HepG2 (cell line): Measurements from ENCODE around the gene TSEN34. TPM values are rescaled to one million over a fixed set of nuclear protein-coding genes. Genes with fewer than 3 reads are reported as not detected.

Experiments
- ATAC-seq: fragments of 200-7000 bp; cut with Tn5 transposase; 3 replicates; pipeline ENCODE4 v1.9.1; 2020; ENCODE audit warnings: mild to moderate bottlenecking, moderate library complexity
- BruUV-seq: library from RNA; stranded (reverse); fragments of 400-500 nt; replicated peaks from 2 replicates; lab custom pipeline; 2021; lab: Mats Ljungman, UMichigan
- CTCF ChIA-PET: fragments of 300-600 bp; formaldehyde crosslinking; extraction: SDS; loops from one replicate; lab custom pipeline; 2021; ENCODE audit warnings: low total read pairs, inconsistent platforms, low intra/inter-chr PET ratio; lab: Yijun Ruan, JAX
- POLR2A ChIA-PET: fragments of 350-600 bp; sonication (Branson Sonifier 250); formaldehyde crosslinking; loops from one replicate; lab custom pipeline; 2020; ENCODE audit warnings: antibody characterized with exemption, inconsistent platforms; lab: Yijun Ruan, JAX
- DNase-seq: peaks from one replicate; pipeline ENCODE4 v3.0.0-alpha.2; 2015; ENCODE audit warnings: low spot score
- FAIRE-seq: peaks from 3 replicates; lab custom pipeline; 2011; peaks lifted over from hg19 to GRCh38; lab: Jason Lieb, UNC
- H2AFZ ChIP-seq: one replicate; pipeline ENCODE4 v1.6.1; 2011; ENCODE audit warnings: low read length, inconsistent platforms
- H3K27ac ChIP-seq: fragments of 300-600 bp; 3 replicates; pipeline ENCODE4 v1.8.0; 2011; ENCODE audit warnings: mixed run types, mild to moderate bottlenecking, mixed read lengths, low read length, inconsistent platforms; ENCODE audit not compliant: insufficient read depth; ENCODE audit errors: extremely low read length
- H3K27me3 ChIP-seq, 2 experiments: fragments of 200-600 bp in 1 of 2; 2 replicates in 1 of 2; 3 replicates in 1 of 2; pipeline versions ENCODE4 v1.6.0 to v1.8.0; 2011; ENCODE audit warnings: low read length in 2 of 2, mild to moderate bottlenecking in 2 of 2, moderate library complexity in 2 of 2, inconsistent platforms in 1 of 2; ENCODE audit not compliant: insufficient read depth in 2 of 2, control insufficient read depth in 1 of 2
- H3K36me3 ChIP-seq, 2 experiments: fragments of 200-600 bp in 1 of 2; replicated peaks in 1 of 2; 2 replicates in 1 of 2; 3 replicates in 1 of 2; pipeline versions ENCODE4 v1.5.1 to v1.8.0; 2011; ENCODE audit warnings: low read length in 2 of 2, inconsistent platforms in 1 of 2; ENCODE audit not compliant: insufficient read depth in 2 of 2, control insufficient read depth in 1 of 2
- H3K4me1 ChIP-seq: 2 replicates; pipeline ENCODE4 v1.5.1; 2012; ENCODE audit warnings: low read length, inconsistent platforms; ENCODE audit not compliant: insufficient read depth
- H3K4me2 ChIP-seq: 2 replicates; pipeline ENCODE4 v1.6.0; 2011; ENCODE audit warnings: low read depth, low read length, inconsistent platforms
- H3K4me3 ChIP-seq, 3 experiments: fragments of 200-600 bp in 1 of 3; sonication (generic), shearing (Covaris generic) in 1 of 3; replicated peaks in 1 of 3; 2 replicates each; pipeline ENCODE4 v1.5.1; 2011 to 2016; ENCODE audit warnings: low read length in 3 of 3, inconsistent platforms in 2 of 3, low read depth in 2 of 3, mild to moderate bottlenecking in 2 of 3, control low read depth in 1 of 3, mixed read lengths in 1 of 3; ENCODE audit not compliant: insufficient read depth in 1 of 3
- H3K79me2 ChIP-seq: one replicate; pipeline ENCODE4 v1.6.1; 2011; ENCODE audit warnings: low read length, inconsistent platforms; ENCODE audit not compliant: insufficient read depth
- H3K9ac ChIP-seq: 2 replicates; pipeline ENCODE4 v1.6.0; 2011; ENCODE audit warnings: mild to moderate bottlenecking, low read depth, low read length, inconsistent platforms; ENCODE audit not compliant: insufficient read depth
- H3K9me3 ChIP-seq: 2 replicates; pipeline ENCODE4 v1.5.1; 2012; ENCODE audit warnings: mild to moderate bottlenecking, low read length
- H4K20me1 ChIP-seq: 2 replicates; pipeline ENCODE4 v1.6.0; 2011; ENCODE audit warnings: inconsistent platforms, mild to moderate bottlenecking, low read length, moderate library complexity; ENCODE audit not compliant: insufficient read depth
- AGO2 ChIP-seq: fragments of 200-400 bp; formaldehyde crosslinking; optimal IDR thresholded peaks from 2 replicates; pipeline ENCODE3; 2017; ENCODE audit warnings: mild to moderate bottlenecking, low read depth, low read length, moderate library complexity
- RBFOX2 ChIP-seq: fragments of 200-400 bp; formaldehyde crosslinking; IDR thresholded peaks from 2 replicates; pipeline ENCODE4 v1.6.1; 2017; ENCODE audit warnings: low read depth, mild to moderate bottlenecking, low read length
- ZNF639 ChIP-seq: conservative IDR thresholded peaks from 2 replicates; pipeline ENCODE4 v1.6.1; 2018; ENCODE audit warnings: missing genetic modification reagents
- ZSCAN22 ChIP-seq: sonication (generic); formaldehyde crosslinking; IDR thresholded peaks from 2 replicates; pipeline ENCODE4 v1.4.0; 2020; ENCODE audit warnings: mild to moderate bottlenecking, missing genetic modification reagents
- WGBS: methylation state at CpG from one replicate; pipeline ENCODE4 v1.1.6; 2017; ENCODE audit warnings: low lambda C conversion rate; 5-methylcytosine and 5-hydroxymethylcytosine counted together
- in situ Hi-C: cut with HindIII; loops from 2 replicates; pipeline ENCODE4 v1.10.0; 2017; ENCODE audit warnings: low pct_unique_long_range_greater_than_20kb; ENCODE audit not compliant: extremely low pct_ligation_motif_present
- intact Hi-C: fragments of 100-400 bp; cut with micrococcal nuclease; formaldehyde crosslinking; loops from one replicate; pipeline ENCODE4 v1.10.0; 2022; ENCODE audit not compliant: unreplicated experiment
- polyA plus RNA-seq, 8 experiments: library from polyadenylated mRNA; depleted of rRNA in 3 of 8; stranded (reverse) in 7 of 8; unstranded in 1 of 8; fragments of >200 nt; fragmentation: Illumina TruSeq in 4 of 8; extraction: Trizol in 4 of 8; gene quantifications; 2 replicates each; pipeline versions ENCODE4 v1.2.1 to v1.2.3, GENCODE V29; 2011 to 2016; ENCODE audit warnings: low read depth in 4 of 8, missing spikeins in 1 of 8, mixed read lengths in 1 of 8; ENCODE audit not compliant: insufficient read depth in 1 of 8
- total RNA-seq, 5 experiments: library from RNA; depleted of rRNA; stranded (reverse); fragments of >200 nt; fragmentation: Illumina TruSeq; extraction: Trizol; gene quantifications; 2 replicates each; pipeline ENCODE4 v1.2.3, GENCODE V29; 2016; ENCODE audit warnings: low read depth in 1 of 5

Gene TSEN34
- total and polyA plus RNA-seq, 2 of the 13 experiments (the other 11 are each of a cell fraction or from before 2014, with no cell fraction given), result 55.1 to 65.4 TPM

DNA sequence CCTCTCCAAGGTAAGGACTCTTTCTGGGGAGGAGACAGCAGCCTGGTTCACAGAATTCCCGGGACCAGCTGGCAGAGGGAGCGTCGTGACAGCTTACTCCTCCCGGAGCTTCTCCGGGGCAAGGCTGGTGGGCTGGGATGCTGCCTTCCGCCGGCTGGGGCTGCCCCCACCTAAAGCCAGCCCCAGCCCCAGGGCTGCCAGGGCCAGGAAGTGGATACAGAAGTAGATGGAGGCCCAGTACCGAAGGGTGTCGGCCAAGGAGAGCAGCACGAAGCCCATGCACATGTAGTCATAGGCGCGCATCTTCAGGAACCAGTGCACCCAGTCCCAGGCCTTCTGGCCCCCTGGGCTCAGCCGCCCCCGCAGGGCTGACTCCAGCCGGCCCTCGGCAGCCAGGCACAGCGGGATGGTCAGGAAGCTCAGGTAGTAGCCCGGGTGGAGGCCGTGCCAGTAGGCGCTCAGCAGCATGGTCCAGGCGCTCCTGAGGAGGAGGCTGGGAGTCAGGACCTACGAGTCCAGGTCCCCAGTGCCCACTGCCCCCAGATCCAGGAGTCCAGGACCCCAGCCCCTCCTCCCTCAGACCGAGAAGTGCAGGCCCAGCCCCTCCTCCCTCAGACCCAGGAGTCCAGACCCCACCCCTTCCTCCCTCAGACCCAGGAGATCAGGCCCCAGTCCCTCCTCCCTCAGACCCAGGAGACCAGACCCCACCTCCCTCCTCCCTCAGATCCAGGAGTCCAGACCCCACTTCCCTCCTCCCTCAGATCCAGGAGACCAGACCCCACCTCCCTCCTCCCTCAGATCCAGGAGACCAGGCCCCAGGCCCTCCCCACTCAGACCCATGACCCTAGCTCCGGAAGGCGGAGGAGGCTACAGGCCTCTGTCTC, 16.9 kb upstream of the TSEN34 start:
- H2AFZ ChIP-seq, result no peak overlapping the region
- FAIRE-seq, result no peak
- peaks cover 0 to 5% of the 10 kb centered on the region in 2 experiments; a peak in 3 of 5 replicates for H3K36me3 ChIP-seq
- H3K9ac ChIP-seq, result no peak overlapping the region
- POLR2A ChIA-PET, result interaction anchor here (1.7 to 1.8 kb wide), 2 partner anchors 14 to 15 kb away, joined by 3 to 11 read pairs; partner anchors contain the start of gene MBOAT7
- TF ChIP-seq ZSCAN22 (CRISPR knock-in tag) (peak; percentile 88), ZNF639 (CRISPR knock-in tag) (no peak), RBFOX2 (0 out of 2 replicates have a peak, but pooled peaks have one; percentile 21), AGO2 (peak; percentile 74)
- in situ Hi-C loops (no loop called here), intact Hi-C loops (no loop called here)
- H3K79me2 ChIP-seq, result no peaks in the 10 kb centered on the region
- no peaks in the 10 kb centered on the region for H3K9me3 ChIP-seq
- no peak overlapping the region for H3K4me2 ChIP-seq
- peak; percentile 21 for ATAC-seq
- BruUV-seq, result no TSS peak
- CTCF ChIA-PET, result no interaction called here
- peaks cover 7% of the 10 kb centered on the region; the same call in 1 of the 2 replicates for H3K4me1 ChIP-seq
- no peaks in the 10 kb centered on the region for H4K20me1 ChIP-seq
- 91% methylated on average over 4 of the region's 25 CpGs for WGBS
- H3K4me3 ChIP-seq, result no peak overlapping the region
- no peaks in the 10 kb centered on the region for H3K27me3 ChIP-seq
- no peak overlapping the region for H3K27ac ChIP-seq
- no peak for DNase-seq
